Stimulated activated CD4-positive, alpha-beta T cell treated with anti-CD3 and anti-CD28 coated beads, Interleukin-2, amount 100 ng/mL, for 24 hours (primary cell): ENCODE results near the gene SLCO3A1.
"Not testable (repeated sequence)": the region's sequence is repeated elsewhere in the genome, so short reads cannot be mapped to it uniquely, and the experiment has no call there.

ENCODE experiments used
- DNase-seq, 2 donors: peaks; one replicate each; pipeline ENCODE4 v3.0.0-alpha.2; 2020

Gene SLCO3A1

DNA sequence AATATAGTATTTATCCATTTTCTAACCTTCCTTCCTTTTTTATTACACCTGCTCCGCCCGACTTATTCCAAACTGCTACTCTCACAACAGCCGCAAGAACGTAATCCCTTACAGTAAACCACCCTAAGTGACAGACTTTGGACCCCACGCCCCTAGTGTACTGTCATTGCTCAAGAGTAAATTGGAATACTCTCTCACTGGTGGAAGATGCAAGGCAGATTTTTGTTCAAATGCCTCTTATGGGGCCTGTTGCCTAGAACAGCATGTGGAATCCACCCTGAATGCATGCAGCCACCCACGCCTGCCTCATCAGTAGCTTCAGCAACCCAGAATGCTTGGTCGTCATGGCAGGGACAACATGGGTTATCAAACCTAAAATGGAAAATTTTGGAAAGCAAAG lies 313.9 kb downstream of the SLCO3A1 start:
- no peak for DNase-seq

DNA sequence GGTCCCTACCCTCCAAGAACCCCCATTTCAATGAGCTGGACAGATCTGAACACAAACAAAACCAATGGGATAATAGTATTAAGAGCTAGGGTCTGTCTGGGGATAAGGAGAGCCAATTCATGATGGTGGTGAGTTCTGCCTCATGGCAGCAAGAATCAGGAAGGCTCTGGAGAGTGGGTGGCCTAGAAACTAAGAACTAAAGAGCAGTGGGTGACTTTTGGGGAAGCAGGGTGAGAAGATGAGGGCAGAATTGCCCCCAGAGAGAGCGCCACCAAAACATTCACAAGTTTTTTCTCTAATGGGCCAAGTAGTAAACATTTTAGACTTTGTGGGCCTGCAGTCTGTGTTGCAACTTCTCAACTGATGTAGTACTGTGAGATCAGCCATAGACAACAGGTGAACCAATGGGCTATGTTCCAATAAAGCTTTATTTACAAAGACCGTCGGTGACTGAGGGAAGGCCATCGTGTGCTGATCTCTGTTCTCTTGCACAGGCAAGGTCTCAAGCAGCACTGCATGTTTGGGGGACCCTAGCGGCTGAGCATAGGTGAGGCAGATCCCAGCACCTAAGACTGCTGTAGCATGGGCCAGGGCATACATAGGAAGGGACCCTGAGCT lies 314.7 kb downstream of the SLCO3A1 start:
- no peak for DNase-seq

DNA sequence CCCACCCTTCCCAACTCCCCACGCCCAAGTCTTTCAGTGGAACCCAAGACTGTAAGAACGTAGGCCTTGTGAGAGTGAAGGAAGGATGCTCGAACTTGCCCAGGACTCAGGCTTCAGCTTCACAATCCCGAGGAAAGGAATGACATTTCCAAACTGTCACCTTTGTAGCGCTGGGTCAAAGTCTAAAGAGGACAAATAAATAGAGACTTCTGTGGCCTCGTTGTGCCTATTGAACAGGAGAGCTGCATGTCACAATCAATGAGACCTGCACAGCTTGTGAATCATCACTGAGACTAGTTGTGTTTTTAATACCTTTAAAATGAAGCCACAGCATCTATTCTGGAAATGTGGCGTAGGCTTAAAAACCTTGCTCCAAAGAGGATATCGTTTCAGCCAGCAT lies 317.4 kb downstream of the SLCO3A1 start:
- no peak for DNase-seq

DNA sequence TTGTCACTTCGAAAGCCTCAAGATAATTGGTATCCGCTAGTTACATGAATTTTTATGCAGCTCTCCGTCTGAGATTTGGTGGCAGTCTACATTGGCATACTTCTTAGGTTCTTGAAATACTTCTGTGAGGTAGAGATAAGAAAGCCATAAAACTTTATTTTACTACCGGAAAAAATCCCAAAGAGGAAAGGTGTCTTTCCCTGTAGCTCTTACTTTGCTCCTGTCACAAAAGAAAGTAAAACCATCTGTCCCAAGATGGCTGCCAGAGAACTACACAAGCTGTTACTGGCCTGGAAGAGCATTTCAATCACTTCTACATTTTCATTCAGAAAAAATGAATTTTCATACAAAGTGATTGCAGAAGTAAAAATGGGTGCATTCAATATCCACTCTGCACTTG lies 325.4 kb downstream of the SLCO3A1 start:
- no peak for DNase-seq

DNA sequence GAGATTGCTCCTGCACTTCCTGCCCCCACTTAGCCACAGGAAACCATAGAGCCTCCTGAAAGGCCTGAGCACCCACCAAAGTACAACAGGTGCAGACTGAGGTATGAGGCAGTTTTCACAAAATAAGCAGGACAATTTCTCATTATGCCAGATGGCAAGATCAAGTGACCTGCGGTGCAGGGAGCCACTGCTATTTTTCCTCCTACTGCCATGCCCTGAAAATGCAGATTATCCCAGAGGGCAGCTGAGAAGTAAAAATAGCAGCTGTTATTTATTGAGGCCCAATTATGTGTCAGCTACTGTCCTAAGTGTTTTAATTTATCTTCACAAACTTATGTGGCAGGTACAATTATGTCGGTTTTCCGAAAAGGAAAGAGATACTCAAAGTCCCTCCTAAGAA lies 330.6 kb downstream of the SLCO3A1 start:
- DNase-seq = no peak

DNA sequence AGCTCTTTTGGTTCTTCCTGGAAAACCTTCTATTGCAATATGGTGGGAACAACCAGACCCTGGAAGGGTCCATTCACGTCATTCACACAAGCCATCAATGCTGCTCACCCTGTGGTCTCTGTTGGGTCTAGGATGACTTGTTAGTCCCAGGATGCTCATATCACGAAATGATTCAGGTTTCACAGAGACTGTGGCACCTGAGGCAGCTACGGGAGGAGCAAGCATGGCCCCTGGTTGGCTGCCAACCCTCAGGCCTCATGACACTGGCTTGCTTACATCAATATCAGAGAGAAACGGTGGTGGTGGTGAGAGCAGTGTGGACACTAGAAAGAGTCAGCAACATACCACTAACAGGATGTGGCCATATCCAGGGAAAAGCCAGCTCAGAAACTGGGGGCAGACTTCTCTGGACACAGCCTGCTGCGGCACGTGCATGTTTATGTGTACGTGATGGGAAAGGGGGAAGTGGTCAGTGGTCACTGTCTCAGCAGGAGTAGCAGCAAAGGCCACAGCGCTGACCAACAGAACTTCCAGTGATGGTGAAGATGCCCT lies 331.2 kb downstream of the SLCO3A1 start:
- DNase-seq = no peak

DNA sequence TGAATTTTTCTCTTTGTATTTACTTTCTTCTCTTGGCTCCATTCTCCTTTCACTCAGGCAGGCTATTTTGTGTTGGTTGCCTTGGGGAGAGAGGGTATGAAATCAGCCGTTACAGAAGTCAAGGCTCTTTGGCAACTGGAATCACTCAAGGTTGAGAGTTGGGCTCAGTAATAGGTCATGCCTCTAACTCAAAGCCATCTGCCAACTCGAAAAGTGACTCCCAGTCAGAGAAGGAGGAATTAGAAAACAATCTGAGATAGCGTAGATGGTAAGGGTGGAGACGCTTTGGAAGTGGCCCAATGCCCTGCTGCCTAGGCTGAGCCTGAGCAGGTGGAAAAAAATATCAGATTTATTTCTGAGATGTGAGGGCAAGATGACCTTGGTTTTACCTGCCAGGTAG lies 334.5 kb downstream of the SLCO3A1 start:
- DNase-seq = no peak

DNA sequence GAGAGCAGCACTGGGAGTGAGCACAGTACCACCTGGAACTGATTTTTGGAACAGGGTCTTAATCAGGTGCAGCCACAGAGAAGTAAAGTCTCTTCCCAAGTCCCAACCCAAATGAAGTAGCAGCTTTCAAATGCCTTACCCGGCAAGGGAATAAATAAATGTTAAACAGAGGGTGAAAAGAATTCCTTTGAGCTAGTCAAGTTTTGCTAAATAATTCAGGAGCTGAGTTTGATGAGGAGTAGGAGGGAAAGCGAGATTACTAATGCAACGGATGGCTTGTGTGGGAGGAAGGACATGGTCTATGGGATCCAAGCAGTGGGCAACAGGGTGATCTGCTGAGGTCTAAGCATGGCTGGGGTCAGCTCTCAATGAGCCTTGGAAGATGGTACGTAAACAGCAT lies 335.7 kb downstream of the SLCO3A1 start:
- DNase-seq = no peak

DNA sequence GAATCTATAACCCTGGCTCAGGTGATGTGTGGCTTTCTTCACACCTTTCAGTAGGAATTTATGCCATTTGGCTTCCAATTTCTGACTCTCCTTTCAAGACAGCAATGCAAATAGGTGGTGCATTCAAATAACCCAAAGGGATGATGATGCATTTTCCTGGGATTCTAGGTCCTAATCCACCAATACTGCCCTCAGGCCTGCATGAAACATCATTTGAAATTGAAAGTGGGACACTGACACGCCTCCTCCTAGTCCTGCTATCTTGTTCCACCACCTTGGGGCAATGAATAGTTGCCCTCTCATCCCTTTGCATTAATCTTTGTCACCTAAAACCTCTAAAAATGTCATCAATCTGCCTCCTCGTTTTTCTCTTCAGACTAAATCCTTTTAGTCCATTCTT lies 341.7 kb downstream of the SLCO3A1 start:
- DNase-seq = no peak

DNA sequence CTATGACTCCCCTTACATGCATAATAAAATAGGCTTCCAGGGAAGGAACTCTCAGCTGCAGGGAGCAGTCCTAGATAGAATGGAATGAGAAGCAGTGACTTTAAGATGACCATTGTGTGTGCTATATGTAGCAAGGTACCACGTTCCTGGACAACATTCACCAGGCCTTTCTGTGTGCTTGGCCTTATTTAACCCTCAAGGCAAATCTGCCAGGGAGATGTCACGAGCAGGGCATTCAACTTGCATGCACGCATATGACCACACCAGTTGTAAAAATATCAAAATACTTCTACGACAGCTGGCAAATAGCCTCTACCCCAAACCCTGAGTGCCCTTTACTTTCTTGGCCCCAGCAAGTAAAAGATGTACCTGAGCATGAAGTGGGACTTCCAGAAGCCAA lies 342.8 kb downstream of the SLCO3A1 start:
- DNase-seq = no peak

DNA sequence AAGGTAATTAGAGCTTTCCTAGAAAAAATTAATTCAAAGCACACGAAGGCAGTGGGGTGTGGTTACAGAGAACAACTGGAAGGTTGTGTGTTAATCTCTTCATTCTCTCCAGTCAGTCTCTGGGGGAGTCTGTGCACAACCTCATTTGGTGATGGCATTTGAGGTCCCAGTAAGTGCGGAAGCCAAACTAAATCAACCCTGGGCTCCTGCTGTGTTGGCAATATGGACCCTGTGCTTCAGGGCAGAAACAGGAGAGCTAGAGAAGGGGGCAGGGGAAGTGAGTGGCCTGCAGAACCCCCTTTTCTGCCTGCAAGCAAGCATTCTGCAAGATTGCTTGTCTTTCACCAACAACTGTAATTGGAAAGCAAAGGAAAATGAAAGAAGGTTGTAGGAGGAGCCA lies 344.2 kb downstream of the SLCO3A1 start:
- DNase-seq = no peak

DNA sequence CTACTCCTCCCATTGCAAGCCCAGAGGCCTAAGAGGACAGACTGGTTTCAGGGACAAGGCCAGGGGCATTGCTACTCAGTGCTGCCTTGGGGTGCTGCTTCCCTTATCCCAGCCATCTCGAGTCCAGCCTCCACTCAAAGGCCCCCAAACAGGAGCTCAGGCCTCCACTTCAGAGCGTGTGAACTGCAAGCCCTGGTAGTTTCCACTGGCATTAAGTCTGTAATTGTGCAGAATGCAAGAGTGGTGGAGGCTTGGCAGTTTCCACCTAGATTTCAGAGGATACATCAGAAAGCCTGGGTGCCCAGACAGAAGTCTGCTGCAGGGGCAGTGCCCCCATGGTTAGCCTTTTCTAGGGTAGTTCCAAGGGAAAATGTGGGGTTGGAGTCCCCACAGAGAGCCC lies 347.4 kb downstream of the SLCO3A1 start:
- DNase-seq = no peak

DNA sequence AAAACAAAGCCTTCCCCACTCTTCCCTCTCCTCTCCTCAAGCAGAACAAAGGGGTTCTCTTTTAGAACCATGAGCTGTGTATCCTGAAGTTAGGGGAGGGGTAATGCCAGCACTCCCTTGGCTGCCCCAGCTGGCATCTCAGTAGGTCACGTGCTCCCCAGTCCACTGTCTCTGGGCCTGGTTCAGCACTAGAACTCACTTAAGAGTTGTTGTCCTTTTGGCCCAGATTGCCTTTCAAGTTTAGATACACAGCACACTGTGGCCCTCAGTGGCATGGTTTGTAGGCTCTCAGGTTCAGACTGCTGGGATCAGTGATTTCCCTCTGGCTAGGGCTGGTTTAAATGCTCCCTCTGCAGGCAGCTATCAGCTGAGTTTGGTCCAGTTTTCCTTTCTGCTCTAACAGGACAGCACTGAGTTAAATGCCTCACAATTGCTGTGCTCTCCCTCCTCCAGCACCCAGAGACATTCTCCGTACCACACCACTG lies 351.8 kb downstream of the SLCO3A1 start:
- no peak for DNase-seq

DNA sequence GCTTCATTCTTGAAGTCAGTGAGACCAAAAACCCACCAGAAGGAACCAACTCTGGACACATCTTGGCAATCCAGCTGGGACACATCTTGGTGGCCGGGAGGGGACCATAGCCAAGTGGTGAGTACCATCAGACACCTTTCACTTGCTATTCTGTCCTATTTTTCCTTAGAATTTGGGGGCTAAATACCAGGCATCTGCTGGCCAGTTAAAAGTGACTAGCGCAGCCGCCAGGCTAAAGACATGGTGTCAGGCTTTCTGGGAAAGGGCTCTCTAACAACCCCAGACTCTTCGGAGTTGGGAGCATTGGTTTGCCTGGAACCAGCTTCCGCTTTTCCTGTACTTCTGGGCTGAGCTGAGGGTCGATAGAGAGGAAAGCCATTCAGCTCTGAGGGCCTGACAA lies 354.1 kb downstream of the SLCO3A1 start:
- not testable (repeated sequence) for DNase-seq
